Mesothelial cell of epicardium (in vitro differentiated cells): Measurements from ENCODE around the gene TMPRSS9. TPM values are rescaled to one million over a fixed set of nuclear protein-coding genes. Genes with fewer than 3 reads are reported as not detected.
"Not testable (repeated sequence)": the region's sequence is repeated elsewhere in the genome, so short reads cannot be mapped to it uniquely, and the experiment has no call there.

Experiments
- DNase-seq, 2 experiments: peaks; one replicate each; pipeline ENCODE4 v3.0.0; 2021; ENCODE audit warnings: low spot score in 2 of 2; ENCODE audit not compliant: unreplicated experiment in 2 of 2
- H3K27ac Mint-ChIP-seq: 2 replicates; pipeline ENCODE4 v1.8.0; 2021; ENCODE audit warnings: mixed read lengths
- H3K27me3 Mint-ChIP-seq: 2 replicates; pipeline ENCODE4 v1.8.0; 2021; ENCODE audit warnings: low read depth, mixed read lengths
- H3K36me3 Mint-ChIP-seq: 2 replicates; pipeline ENCODE4 v1.8.0; 2021; ENCODE audit warnings: mixed read lengths
- H3K4me1 Mint-ChIP-seq: 2 replicates; pipeline ENCODE4 v1.8.0; 2021; ENCODE audit warnings: mixed read lengths
- H3K4me3 Mint-ChIP-seq: 2 replicates; pipeline ENCODE4 v1.8.0; 2021; ENCODE audit warnings: mild to moderate bottlenecking, moderate library complexity, mixed read lengths
- H3K9me3 Mint-ChIP-seq: 2 replicates; pipeline ENCODE4 v1.8.0; 2021; ENCODE audit warnings: mixed read lengths
- CTCF ChIP-seq: fragments of 200-600 bp; sonication (generic); IDR thresholded peaks from one replicate; pipeline ENCODE4 v1.5.0; 2021; ENCODE audit warnings: antibody characterized with exemption; ENCODE audit not compliant: unreplicated experiment
- total RNA-seq: library from RNA; stranded (reverse); gene quantifications from 3 replicates; pipeline ENCODE4 v1.2.1, GENCODE V29; 2021

Gene TMPRSS9
- total RNA-seq, 1 donor from 2014 or later, result 1.4 TPM

DNA sequence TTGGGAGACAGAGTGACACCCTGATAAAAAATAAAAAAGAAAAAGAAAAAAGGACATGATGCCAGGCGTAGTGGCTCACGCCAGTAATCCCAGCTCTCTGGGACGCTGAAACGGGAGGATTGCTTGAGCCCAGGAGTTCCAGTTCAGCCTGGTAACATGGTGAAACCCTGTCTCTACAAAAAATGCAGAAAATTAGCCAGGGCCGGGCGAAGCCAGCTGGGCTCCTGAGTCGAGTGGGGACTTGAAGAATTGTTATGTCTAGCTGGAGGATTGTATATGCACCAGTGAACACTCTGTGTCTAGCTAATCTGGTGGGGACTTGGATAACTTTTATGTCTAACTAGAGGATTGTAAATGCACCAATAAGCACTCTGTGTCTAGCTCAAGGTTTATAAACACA lies 32.3 kb downstream of the TMPRSS9 start:
- Mint-ChIP-seq H3K4me3 (no peak overlapping the region), H3K27me3 (peaks cover 4% of the 10 kb centered on the region), H3K36me3 (no peaks in the 10 kb centered on the region), H3K4me1 (peaks cover 2% of the 10 kb centered on the region), H3K9me3 (no peaks in the 10 kb centered on the region), H3K27ac (no peak overlapping the region)
- DNase-seq, result no peak
- no peak for TF ChIP-seq CTCF

DNA sequence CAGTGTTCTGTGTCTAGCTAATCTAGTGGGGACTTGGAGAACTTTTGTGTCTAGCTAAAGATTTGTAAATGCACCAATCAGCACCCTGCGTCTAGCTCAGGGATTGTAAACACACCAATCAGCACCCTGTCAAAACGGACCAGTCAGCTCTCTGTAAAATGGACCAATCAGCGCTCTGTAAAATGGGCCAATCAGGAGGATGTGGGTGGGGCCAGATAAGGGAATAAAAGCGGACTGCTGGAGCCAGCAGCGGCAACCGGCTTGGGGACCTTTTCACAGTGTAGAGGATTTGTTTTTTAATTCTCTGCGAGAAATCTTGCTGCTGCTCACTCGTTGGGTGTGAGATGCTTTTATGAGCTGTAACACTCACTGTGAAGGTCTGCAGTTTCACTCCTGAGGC lies 32.8 kb downstream of the TMPRSS9 start:
- not testable (repeated sequence) for H3K27ac Mint-ChIP-seq, H3K36me3 Mint-ChIP-seq, DNase-seq, H3K4me1 Mint-ChIP-seq, H3K9me3 Mint-ChIP-seq, H3K27me3 Mint-ChIP-seq, H3K4me3 Mint-ChIP-seq

GRCh38 chr19:2394054-2394441 lies 34.0 kb downstream of the TMPRSS9 start:
- no peaks in the 10 kb centered on the region for H3K9me3 Mint-ChIP-seq
- peaks cover 2% of the 10 kb centered on the region for H3K27me3 Mint-ChIP-seq
- H3K4me3 Mint-ChIP-seq, result no peak overlapping the region
- TF ChIP-seq CTCF, result no peak
- no peak for DNase-seq
- H3K36me3 Mint-ChIP-seq, result no peaks in the 10 kb centered on the region
- no peak overlapping the region for H3K27ac Mint-ChIP-seq
- no peaks in the 10 kb centered on the region for H3K4me1 Mint-ChIP-seq

DNA sequence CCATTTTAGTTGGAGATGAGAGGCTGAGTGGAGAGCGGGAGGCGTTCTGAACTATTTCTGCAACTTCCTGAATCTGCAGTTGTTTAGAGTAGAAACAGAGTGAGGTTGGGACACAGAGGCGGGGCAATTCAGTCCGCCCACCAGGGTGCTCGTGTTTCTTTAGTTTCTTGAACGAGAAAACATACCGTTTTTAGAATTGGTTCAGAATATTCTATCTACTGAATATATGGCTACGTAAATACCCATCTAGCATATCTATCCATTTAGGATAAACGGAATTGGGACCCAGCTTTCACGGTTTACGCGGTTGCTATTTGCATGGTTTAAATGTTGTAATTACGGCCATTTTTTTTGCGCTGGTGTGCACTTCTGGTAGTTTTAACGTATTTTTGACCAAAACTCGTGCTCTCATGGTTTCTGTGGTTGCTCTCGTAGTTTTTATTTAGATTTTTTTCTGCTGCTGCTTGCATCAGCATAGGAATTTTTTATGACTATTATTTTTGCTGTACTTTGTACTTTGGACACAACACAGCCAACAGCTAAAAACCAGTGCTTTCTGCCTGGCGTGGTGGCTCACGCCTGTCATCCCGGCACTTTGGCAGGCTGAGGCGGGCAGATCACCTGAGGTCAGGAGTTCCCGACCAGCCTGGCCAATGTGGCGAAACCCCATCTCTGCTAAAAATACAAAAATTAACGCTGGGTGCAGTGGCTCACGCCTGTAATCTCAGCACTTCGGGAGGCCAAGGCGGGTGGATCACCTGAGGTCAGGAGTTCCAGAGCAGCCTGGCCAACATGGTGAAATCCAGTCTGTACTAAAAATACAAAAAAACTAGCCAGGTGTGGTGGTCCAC lies 34.6 kb downstream of the TMPRSS9 start:
- H3K9me3 Mint-ChIP-seq, result no peaks in the 10 kb centered on the region
- no peaks in the 10 kb centered on the region for H3K36me3 Mint-ChIP-seq
- no peak overlapping the region for H3K4me3 Mint-ChIP-seq
- H3K27ac Mint-ChIP-seq, result no peak overlapping the region
- H3K4me1 Mint-ChIP-seq, result no peaks in the 10 kb centered on the region
- DNase-seq, result no peak
- H3K27me3 Mint-ChIP-seq, result peaks cover 2% of the 10 kb centered on the region
- no peak for TF ChIP-seq CTCF

GRCh38 chr19:2395293-2395829 lies 35.3 kb downstream of the TMPRSS9 start:
- H3K4me3 Mint-ChIP-seq, H3K27ac Mint-ChIP-seq, H3K36me3 Mint-ChIP-seq, H3K4me1 Mint-ChIP-seq, DNase-seq, H3K27me3 Mint-ChIP-seq, H3K9me3 Mint-ChIP-seq: not testable (repeated sequence)

DNA sequence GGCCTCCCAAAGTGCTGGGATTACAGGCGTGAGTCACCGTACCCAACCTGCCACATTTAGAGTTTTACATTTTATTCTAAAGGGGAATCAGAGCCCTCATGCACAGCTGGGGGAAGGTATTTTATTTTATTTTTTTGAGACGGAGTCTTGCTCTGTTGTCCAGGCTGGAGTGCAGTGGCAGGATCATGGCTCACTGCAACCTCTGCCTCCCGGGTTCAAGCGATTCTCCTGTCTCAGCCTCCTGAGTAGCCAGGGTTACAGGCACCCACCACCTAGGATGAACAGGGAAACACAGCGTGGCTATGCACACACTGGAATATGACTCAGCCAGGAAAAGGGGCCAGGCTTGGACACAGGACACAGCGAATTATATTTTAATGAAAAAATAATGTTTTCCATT lies 37.1 kb downstream of the TMPRSS9 start:
- not testable (repeated sequence) for H3K27ac Mint-ChIP-seq, DNase-seq, H3K36me3 Mint-ChIP-seq, H3K4me1 Mint-ChIP-seq, H3K27me3 Mint-ChIP-seq, H3K4me3 Mint-ChIP-seq, H3K9me3 Mint-ChIP-seq

DNA sequence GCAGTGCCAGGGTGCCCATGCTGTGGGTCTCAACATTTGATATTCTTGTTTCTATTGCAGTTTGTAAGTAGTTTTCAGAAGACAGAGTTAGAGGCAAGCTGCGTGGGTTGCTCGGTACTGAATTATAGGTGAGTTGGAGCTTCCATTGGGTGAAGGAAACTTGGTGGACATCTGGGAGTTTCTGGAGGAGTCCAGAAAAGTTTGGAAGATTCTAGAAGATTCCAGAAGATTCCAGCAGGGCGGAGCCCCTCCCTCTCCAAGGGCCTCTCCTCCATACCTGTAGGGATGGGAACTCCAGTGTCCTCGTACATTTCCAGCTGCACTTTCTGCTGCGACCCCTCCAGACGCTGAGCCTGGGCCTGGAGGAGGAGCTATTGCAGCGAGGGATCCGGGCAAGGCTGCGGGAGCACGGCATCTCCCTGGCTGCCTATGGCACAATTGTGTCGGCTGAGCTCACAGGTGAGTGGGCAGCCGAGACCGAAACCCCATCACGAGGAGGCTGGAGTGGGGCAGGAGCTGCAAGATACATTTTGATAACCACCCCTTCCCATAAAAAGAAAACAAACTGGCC lies 38.8 kb downstream of the TMPRSS9 start:
- TF ChIP-seq CTCF, result no peak
- H3K4me3 Mint-ChIP-seq, result no peak overlapping the region
- DNase-seq, result no peak
- H3K27ac Mint-ChIP-seq, result no peak overlapping the region
- no peaks in the 10 kb centered on the region for H3K4me1 Mint-ChIP-seq
- H3K36me3 Mint-ChIP-seq, result no peaks in the 10 kb centered on the region
- H3K9me3 Mint-ChIP-seq, result peaks cover 4% of the 10 kb centered on the region
- H3K27me3 Mint-ChIP-seq, result no peaks in the 10 kb centered on the region
